HFF-Myc (cell line): ENCODE measurements around the gene DNAI2.

ENCODE experiments used
- DNase-seq: peaks from one replicate; pipeline ENCODE4 v3.0.0-alpha.2; 2011; ENCODE audit warnings: low read depth; ENCODE audit errors: extremely low read depth
- H3K4me3 ChIP-seq: replicated peaks from 2 replicates; pipeline ENCODE4 v1.5.1; 2011; ENCODE audit warnings: low read depth, mild to moderate bottlenecking, control low read depth, low read length
- TF ChIP-seq, protein P1 (sequence below): IDR thresholded peaks from 2 replicates; pipeline ENCODE4 v1.5.1; 2012; ENCODE audit warnings: mild to moderate bottlenecking, low read depth, low read length, control low read depth; ENCODE audit errors: missing control alignments

Gene DNAI2

DNA sequence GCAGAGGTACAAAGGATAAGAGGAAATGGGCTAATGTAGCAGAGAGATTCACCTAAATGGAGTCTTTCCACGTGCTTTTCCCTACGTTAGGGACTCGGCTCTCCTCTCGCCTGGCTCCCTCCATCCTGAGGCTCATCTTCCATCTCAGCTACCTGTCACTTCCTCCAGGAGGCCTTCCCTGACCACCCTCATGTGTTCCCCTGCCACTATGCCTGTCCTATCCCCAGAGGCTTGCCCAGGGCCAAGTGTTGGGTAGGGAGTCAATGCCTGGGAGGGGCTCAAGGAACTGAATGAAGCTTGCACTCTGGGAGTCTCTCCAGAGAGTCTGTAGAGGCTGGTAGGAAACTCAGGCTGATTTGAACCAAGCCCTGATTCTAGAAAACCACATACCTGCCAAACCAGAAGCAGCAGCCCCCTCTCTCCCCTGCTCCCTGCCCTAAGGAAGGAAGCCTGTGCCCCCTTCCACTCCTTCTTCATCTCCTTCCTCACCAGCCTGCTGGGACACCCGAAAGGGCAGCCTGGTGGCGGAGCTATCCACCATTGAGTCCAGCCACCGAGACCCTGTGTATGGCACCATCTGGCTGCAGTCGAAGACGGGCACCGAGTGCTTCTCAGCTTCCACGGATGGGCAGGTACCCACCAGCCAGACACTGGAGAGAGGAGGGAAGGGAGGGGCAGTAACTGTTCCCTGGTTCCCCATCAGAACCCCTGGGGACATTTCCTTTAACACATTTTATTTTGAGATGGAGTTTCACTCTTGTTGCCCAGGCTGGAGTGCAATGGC, 25.4 kb downstream of the DNAI2 start:
- H3K4me3 ChIP-seq: no peak overlapping the region
- DNase-seq: no peak
- TF ChIP-seq, protein P1, sequence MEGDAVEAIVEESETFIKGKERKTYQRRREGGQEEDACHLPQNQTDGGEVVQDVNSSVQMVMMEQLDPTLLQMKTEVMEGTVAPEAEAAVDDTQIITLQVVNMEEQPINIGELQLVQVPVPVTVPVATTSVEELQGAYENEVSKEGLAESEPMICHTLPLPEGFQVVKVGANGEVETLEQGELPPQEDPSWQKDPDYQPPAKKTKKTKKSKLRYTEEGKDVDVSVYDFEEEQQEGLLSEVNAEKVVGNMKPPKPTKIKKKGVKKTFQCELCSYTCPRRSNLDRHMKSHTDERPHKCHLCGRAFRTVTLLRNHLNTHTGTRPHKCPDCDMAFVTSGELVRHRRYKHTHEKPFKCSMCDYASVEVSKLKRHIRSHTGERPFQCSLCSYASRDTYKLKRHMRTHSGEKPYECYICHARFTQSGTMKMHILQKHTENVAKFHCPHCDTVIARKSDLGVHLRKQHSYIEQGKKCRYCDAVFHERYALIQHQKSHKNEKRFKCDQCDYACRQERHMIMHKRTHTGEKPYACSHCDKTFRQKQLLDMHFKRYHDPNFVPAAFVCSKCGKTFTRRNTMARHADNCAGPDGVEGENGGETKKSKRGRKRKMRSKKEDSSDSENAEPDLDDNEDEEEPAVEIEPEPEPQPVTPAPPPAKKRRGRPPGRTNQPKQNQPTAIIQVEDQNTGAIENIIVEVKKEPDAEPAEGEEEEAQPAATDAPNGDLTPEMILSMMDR: no peak

DNA sequence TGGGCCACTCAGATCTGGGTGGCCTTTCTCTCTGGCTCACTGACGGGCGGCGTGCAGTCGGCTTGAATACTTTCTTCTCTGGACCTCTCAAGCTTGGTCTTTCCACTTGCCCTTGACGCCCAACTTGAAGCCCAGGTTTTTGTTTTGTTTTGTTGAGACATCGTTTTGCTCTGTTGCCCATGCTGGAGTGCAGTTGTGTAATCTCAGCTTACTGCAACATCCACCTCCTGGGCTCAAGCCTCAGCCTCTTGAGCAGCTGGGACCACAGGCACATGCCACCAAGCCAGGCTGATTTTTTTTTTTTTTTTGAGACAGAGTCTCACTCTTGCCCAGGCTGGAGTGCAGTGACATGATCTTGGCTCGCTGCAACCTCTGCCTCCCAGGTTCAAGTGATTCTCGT, 29.3 kb downstream of the DNAI2 start:
- H3K4me3 ChIP-seq: no peak overlapping the region
- no peak for DNase-seq
- TF ChIP-seq, protein P1: no peak

DNA sequence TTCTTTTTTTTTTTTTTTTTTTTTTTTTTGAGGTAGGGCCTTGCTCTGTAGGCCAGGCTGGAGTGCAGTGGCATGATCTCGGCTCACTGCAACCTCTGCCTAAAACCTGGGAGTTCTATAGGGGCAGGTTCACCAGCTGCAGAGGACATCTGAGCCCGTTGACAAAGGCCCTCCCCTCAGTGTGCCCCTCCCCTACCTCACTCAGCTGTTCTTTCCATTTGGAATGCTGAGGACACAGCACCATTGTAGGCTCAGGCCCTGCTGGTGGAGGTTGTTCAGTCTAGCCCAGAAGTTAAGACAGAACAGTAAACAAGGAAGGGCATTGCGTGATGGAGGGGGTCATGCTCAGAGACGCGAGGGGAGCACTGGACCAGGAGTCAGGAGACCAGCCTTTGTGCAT, 30.1 kb downstream of the DNAI2 start:
- no peak overlapping the region for H3K4me3 ChIP-seq
- no peak for DNase-seq
- TF ChIP-seq, protein P1: no peak

DNA sequence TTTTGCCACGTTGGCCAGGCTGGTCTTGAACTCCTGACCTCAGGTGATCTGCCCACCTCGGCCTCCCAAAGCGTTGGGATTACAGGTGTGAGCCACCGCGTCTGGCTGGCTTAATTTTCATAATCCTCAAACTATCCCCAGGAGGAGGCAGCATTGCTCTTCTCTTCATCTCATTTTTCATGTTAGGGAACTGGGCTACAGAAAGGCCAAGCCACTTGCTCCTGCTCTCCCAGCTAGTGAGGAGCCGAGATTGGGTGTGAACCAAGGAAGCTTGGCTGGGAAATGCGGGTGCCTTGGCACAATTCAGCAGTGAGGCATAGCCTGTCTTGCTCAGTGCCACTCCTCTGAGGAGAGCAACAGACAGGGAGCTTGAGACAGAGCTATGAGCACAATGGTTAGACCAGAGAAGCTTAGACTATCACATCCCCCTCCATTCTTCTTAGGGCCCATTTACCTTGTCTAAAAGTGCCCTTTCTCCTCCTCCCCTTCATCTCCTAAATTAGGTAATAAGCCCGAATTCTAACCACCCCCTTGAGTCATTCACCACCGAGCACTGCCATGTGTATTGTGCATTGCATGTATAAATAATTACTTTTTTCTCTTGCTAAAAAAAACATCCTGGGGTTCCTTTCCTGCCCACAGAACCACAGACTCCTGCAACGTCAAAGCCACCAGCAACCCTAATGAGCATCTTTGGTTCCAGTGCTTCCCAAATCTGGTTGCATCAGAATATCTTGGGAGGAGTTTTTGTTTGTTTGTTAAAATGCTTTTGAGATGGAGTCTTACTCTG, 32.0 kb downstream of the DNAI2 start:
- no peak overlapping the region for H3K4me3 ChIP-seq
- TF ChIP-seq, protein P1: no peak
- no peak for DNase-seq

DNA sequence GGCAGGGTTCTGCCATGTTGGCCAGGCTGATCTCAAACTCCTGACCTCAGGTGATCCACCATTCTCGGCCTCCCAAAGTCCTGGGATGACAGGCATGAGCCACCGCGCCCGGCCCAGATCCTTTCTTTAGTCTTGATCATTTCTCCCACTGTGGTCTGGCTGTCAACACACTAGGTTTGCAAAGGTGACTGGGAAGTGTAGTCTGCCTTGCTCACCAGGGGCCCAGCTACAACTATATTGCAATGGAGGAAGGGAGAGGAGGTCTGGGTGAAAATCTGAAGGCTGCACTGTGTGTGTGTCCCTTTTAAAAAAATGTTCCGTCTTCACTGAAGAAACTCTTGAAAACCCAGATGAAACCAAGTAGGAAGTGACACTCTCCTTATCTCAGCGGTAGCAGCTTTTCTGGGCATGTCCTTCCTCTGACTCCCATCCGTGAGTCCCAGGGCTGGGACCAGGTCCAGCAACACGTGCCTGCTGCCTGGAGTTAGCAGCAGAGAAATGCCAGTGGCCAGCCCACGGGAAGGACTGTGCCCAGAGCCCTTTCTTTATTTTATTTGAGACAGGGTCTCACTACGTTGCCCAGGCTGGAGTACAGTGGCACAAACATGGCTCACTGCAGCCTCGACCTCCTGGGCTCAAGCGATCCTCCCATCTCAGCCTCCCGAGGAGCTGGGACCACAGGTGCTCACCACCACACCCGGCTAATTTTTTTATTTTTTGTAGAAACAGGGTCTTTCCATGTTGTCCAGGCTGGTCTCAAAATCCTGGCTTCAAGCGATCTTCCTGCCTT, 34.1 kb downstream of the DNAI2 start:
- no peak for DNase-seq
- no peak overlapping the region for H3K4me3 ChIP-seq
- TF ChIP-seq, protein P1: no peak

DNA sequence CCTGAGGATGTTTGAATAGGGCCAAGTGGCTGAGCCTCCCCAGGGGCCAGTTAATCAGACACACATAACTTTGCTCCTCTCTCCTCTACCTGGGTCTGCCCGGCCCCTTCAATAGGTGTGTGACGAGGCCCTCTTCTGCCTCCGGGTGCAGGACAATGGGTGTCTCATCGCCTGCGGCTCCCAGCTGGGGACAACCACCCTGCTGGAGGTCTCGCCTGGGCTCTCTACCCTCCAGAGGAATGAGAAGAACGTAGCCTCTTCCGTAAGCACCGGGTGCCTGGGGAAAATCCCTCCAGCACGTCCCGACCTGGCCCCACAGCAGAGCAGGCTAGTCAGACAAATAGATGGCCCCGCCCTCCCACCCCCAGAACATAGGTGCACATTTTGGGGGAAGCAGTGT, 35.9 kb downstream of the DNAI2 start:
- DNase-seq: no peak
- TF ChIP-seq, protein P1: no peak
- H3K4me3 ChIP-seq: no peak overlapping the region
